HG03196 (cell line): ENCODE results near the gene NYAP2.

Source experiments
- ATAC-seq: cut with Tn5 transposase; IDR thresholded peaks from one replicate; pipeline ENCODE4 v1.9.1; 2021; ENCODE audit not compliant: unreplicated experiment

Gene NYAP2

GRCh38 chr2:225399504-225399903 is at the start of gene NYAP2:
Gene NYAP2, plus strand, starts transcription at chr2:225399710. Its CDS starts 9,171 bp downstream, at chr2:225408881.
- ATAC-seq = no peak

- no peak for ATAC-seq
Measured at GRCh38 chr2:225353579-225354085, 45.9 kb upstream of the NYAP2 start.

GRCh38 chr2:225354281-225354774 is 45.2 kb upstream of the NYAP2 start:
- ATAC-seq = no peak

GRCh38 chr2:225355788-225356187 is 43.7 kb upstream of the NYAP2 start:
- no peak for ATAC-seq

GRCh38 chr2:225366731-225367130 is 32.8 kb upstream of the NYAP2 start:
- ATAC-seq = no peak

GRCh38 chr2:225367482-225367881 is 32.0 kb upstream of the NYAP2 start:
- ATAC-seq = no peak

GRCh38 chr2:225378984-225379383 is 20.5 kb upstream of the NYAP2 start:
- ATAC-seq = no peak

GRCh38 chr2:225379856-225380255 is 19.7 kb upstream of the NYAP2 start:
- ATAC-seq = no peak

GRCh38 chr2:225381609-225382008 is 17.9 kb upstream of the NYAP2 start:
- no peak for ATAC-seq

- ATAC-seq = no peak
Measured at GRCh38 chr2:225398372-225398771, 1.1 kb upstream of the NYAP2 start.

- ATAC-seq = no peak
Measured at GRCh38 chr2:225400060-225400511, 576 bp downstream of the NYAP2 start.

- no peak for ATAC-seq
Measured at GRCh38 chr2:225400546-225401400, 1.3 kb downstream of the NYAP2 start.

- no peak for ATAC-seq
Measured at GRCh38 chr2:225402210-225402776, 2.8 kb downstream of the NYAP2 start.

GRCh38 chr2:225411452-225411851 is 11.9 kb downstream of the NYAP2 start:
- no peak for ATAC-seq

GRCh38 chr2:225413786-225414185 is 14.3 kb downstream of the NYAP2 start:
- ATAC-seq = no peak

- no peak for ATAC-seq
Measured at GRCh38 chr2:225414902-225415301, 15.4 kb downstream of the NYAP2 start.

- ATAC-seq = no peak
Measured at GRCh38 chr2:225415341-225415740, 15.8 kb downstream of the NYAP2 start.

- no peak for ATAC-seq
Measured at GRCh38 chr2:225415792-225416191, 16.3 kb downstream of the NYAP2 start.

- no peak for ATAC-seq
Measured at GRCh38 chr2:225416616-225417367, 17.3 kb downstream of the NYAP2 start.

- no peak for ATAC-seq
Measured at GRCh38 chr2:225419033-225419432, 19.5 kb downstream of the NYAP2 start.

GRCh38 chr2:225422145-225422544 is 22.6 kb downstream of the NYAP2 start:
- no peak for ATAC-seq
